ENCODE measurements around the gene ASAP2.

DNA sequence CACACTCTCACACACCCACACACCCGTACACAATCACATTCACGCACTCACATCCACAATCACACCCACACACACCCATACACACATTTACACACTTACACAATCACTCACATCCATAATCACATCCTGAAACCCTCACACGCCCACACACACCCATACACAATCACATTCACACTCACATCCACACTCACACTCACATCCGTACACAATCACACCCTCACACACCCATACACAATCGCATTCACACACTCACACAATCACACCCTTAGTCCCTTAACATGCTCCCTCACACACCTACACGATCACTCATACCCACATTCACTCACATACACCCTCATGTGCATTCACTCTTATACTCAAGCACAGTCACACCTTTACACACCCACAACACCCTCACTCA lies 110.9 kb downstream of the ASAP2 start:
- no peak for TF ChIP-seq CTCF (conservative IDR thresholded peaks at IDR 0.05)
- TF ChIP-seq EZH2 (IDR thresholded peaks at IDR 0.05; ENCODE audit: low read depth): no peak

Data from PC-9 (cell line).